Measurements from ENCODE around the gene IPMK.

- no peak for TF ChIP-seq CTCF (IDR thresholded peaks at IDR 0.05)
- TF ChIP-seq ZFX (IDR thresholded peaks at IDR 0.05; ENCODE audit: borderline replicate concordance): no peak
Observed at GRCh38 chr10:58240531-58240930, 27.2 kb downstream of the IPMK start.
